ENCODE results near the gene SLC25A46. TPM values are rescaled to one million over a fixed set of nuclear protein-coding genes. Genes with fewer than 3 reads are reported as not detected.
"Not testable (repeated sequence)": the region's sequence is repeated elsewhere in the genome, so short reads cannot be mapped to it uniquely, and the experiment has no call there.

SLC25A46 gene
- total RNA-seq, 4 donors from 2014 or later: 62.6 to 84.5 (median 72.0) TPM

GRCh38 chr5:110784901-110785300, 46.1 kb downstream of the SLC25A46 start:
- Histone ChIP-seq H3K36me3 (no peaks in the 10 kb centered on the region), H3K4me3 (no peak overlapping the region), H3K27ac (no peak overlapping the region), H3K27me3 (no peaks in the 10 kb centered on the region), H3K4me1 (no peaks in the 10 kb centered on the region), H3K9me3 (no peaks in the 10 kb centered on the region)
- no peak for TF ChIP-seq EP300 (IDR thresholded peaks at IDR 0.05; ENCODE audit: low read depth)
- in situ Hi-C loops (cut with MboI; ENCODE audit: low pct_ligation_motif_present in 1 of 4, low pct_unique_long_range_greater_than_20kb in 1 of 4, low sequenced_read_pairs in 3 of 4) (no loop called here), intact Hi-C loops (cut with DNase I; ENCODE audit: low total_unique reads) (no loop called here)
- no peak for DNase-seq

GRCh38 chr5:110785356-110785755, 46.5 kb downstream of the SLC25A46 start:
- Histone ChIP-seq H3K27ac (no peak overlapping the region), H3K27me3 (no peaks in the 10 kb centered on the region), H3K4me1 (no peaks in the 10 kb centered on the region), H3K4me3 (no peak overlapping the region), H3K9me3 (no peaks in the 10 kb centered on the region), H3K36me3 (no peaks in the 10 kb centered on the region)
- TF ChIP-seq CTCF (IDR thresholded peaks at IDR 0.05) (no peak), POLR2AphosphoS5 (IDR thresholded peaks at IDR 0.05) (no peak), POLR2A (IDR thresholded peaks at IDR 0.05) (no peak), EP300 (IDR thresholded peaks at IDR 0.05; ENCODE audit: low read depth) (no peak)
- in situ Hi-C loops (cut with MboI; ENCODE audit: low pct_ligation_motif_present in 1 of 4, low pct_unique_long_range_greater_than_20kb in 1 of 4, low sequenced_read_pairs in 3 of 4) (no loop called here), intact Hi-C loops (cut with DNase I; ENCODE audit: low total_unique reads) (no loop called here)
- DNase-seq: no peak
- 33 to 67% methylated on average over 1 of the region's 1 CpG for WGBS, 2 donors (ENCODE audit: low coverage in 1 of 2)

- H3K27me3 ChIP-seq; H3K27ac ChIP-seq; H3K36me3 ChIP-seq; H3K4me1 ChIP-seq; H3K4me3 ChIP-seq; intact Hi-C loops (cut with DNase I; ENCODE audit: low total_unique reads); H3K9me3 ChIP-seq; in situ Hi-C loops (cut with MboI; ENCODE audit: low pct_ligation_motif_present in 1 of 4, low pct_unique_long_range_greater_than_20kb in 1 of 4, low sequenced_read_pairs in 3 of 4); DNase-seq: not testable (repeated sequence)
- 96 to 100% methylated on average over 1 to 3 of the region's 3 CpGs for WGBS, 2 donors (ENCODE audit: low coverage in 1 of 2)
These were observed 49.2 kb downstream of the SLC25A46 start for GRCh38 chr5:110788006-110788405.

GRCh38 chr5:110790673-110791072, 51.9 kb downstream of the SLC25A46 start:
- DNase-seq: no peak

GRCh38 chr5:110802998-110803397, 64.2 kb downstream of the SLC25A46 start:
- DNase-seq: no peak
- Histone ChIP-seq H3K36me3 (no peaks in the 10 kb centered on the region), H3K4me1 (no peaks in the 10 kb centered on the region), H3K9me3 (peaks cover 0 to 4% of the 10 kb centered on the region in 2 donors), H3K4me3 (no peak overlapping the region), H3K27me3 (no peaks in the 10 kb centered on the region), H3K27ac (no peak overlapping the region)
- TF ChIP-seq EP300 (IDR thresholded peaks at IDR 0.05; ENCODE audit: low read depth) (no peak), POLR2AphosphoS5 (IDR thresholded peaks at IDR 0.05) (no peak), CTCF (IDR thresholded peaks at IDR 0.05) (no peak), POLR2A (IDR thresholded peaks at IDR 0.05) (no peak)
- in situ Hi-C loops (cut with MboI; ENCODE audit: low pct_ligation_motif_present in 1 of 4, low pct_unique_long_range_greater_than_20kb in 1 of 4, low sequenced_read_pairs in 3 of 4): no loop called here
- 25 to 50% methylated on average over 1 of the region's 1 CpG for WGBS, 2 donors (ENCODE audit: low coverage in 1 of 2)
- intact Hi-C loops (cut with DNase I; ENCODE audit: low total_unique reads): no loop called here

More at GRCh38 chr5:110790673-110791072, 51.9 kb downstream of the SLC25A46 start:
- no peaks in the 10 kb centered on the region for H3K9me3 ChIP-seq
- no peak overlapping the region for H3K4me3 ChIP-seq
- WGBS, 2 donors (ENCODE audit: low coverage in 1 of 2): 36 to 56% methylated on average over 1 of the region's 1 CpG
- H3K36me3 ChIP-seq: no peaks in the 10 kb centered on the region
- in situ Hi-C loops (cut with MboI; ENCODE audit: low pct_ligation_motif_present in 1 of 4, low pct_unique_long_range_greater_than_20kb in 1 of 4, low sequenced_read_pairs in 3 of 4) (no loop called here), intact Hi-C loops (cut with DNase I; ENCODE audit: low total_unique reads) (no loop called here)
- H3K27ac ChIP-seq: no peak overlapping the region
- no peaks in the 10 kb centered on the region for H3K27me3 ChIP-seq
- no peaks in the 10 kb centered on the region for H3K4me1 ChIP-seq
- TF ChIP-seq EP300 (IDR thresholded peaks at IDR 0.05; ENCODE audit: low read depth): no peak
- TF ChIP-seq POLR2A (IDR thresholded peaks at IDR 0.05): no peak
- no peak for TF ChIP-seq CTCF (IDR thresholded peaks at IDR 0.05)
- TF ChIP-seq POLR2AphosphoS5 (IDR thresholded peaks at IDR 0.05): no peak
